ENCODE data around the gene BARD1.
"Not testable (repeated sequence)": the region's sequence is repeated elsewhere in the genome, so short reads cannot be mapped to it uniquely, and the experiment has no call there.

The BARD1 gene

DNA sequence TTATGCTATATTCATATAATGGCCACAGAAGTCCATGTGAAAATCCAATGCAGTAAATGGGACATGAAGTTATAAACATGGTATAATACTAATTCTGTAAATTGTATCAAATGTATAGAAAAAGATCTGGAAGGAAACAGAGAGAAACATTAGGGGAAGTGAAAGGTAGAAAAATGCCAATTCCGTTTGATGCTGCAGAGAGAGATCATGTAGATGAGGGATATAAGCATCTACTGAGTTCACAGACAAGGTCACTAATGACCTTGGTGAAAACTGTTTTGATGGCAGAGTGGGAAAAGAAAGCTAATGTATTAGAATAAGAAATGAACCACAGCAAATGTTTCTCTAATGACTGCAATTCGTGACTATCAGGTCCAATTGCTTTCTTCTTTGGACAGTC, 56.0 kb downstream of the BARD1 start:
- no peak for DNase-seq

DNA sequence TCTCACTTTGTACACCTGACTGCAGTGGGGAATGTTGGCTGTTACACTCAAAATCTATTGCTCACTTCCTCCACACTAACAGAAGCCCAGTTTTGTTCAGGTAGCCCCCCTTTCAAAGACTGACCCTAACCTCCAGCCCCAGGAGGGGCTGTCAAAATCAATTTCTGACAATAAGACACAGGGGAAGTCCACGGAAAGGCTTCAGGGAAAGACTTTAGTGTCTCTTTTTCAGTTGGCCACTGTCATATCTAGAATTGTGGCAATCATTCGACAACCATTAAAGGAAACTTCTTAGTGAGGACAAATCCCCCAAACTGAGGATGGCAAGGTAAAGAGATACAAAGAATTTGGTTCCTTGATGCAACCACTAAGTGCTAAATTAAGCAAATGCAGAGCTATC, 59.0 kb downstream of the BARD1 start:
- DNase-seq: no peak

DNA sequence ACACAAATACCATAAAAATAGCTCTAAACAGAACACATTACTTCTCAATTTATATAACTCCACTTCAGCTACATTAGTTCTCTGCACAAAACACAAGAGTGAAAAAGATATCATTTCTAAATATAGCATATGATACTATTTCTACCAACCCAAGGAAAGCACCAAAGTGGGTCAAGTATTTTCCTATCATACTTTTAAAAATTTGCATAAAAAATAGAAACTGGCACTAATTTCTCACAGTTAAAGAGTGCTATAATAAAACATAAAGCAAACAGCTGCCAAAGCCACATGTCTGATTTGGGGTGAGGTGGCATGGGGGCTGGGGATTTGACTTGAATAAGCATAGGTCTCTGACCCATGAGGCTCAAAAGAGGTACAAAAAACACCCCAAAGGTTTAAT, 61.5 kb downstream of the BARD1 start:
- no peak for DNase-seq

DNA sequence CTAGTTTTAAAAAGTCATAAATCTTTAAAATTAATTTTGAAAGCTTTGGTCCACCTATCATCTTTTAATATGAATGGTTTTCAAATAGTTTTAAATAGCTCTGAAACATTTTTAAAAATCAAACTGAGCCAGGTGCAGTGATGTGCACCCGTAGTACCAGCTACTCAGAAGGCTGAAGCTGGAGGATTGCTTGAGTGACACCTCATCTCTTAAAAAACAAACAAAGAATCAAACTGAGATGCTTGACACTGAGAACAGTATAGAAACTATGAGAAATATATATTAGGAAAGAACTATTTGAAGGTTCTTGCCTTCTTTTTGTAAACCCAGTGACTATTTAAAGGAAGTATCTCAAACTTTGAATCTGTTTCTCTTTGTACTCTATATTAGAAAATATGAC, 67.4 kb downstream of the BARD1 start:
- no peak for DNase-seq

DNA sequence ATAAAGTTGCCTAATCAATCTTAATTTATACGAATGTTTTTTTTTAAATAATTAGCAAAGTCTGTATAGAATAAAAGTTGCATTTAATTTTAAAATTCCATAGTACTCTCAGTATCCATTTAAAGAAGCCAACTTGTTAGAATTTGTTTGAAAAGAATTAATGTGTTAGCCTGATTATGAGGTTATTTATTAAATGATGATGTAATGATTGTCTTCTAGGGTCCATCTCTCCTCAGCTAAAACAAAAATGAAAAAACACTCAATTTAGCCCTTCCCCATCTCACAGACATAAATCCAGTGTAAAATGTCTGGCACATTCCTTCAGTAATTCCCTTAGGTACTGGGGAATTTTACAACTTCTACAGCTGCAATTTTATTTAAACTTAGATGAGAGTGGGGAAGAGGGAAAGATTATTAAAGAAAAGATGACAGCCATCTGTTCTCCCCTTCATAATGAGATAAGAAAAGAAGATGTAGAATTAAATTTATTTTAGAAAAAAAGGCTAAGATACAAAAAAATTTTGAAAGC, 68.6 kb downstream of the BARD1 start:
- DNase-seq: no peak

DNA sequence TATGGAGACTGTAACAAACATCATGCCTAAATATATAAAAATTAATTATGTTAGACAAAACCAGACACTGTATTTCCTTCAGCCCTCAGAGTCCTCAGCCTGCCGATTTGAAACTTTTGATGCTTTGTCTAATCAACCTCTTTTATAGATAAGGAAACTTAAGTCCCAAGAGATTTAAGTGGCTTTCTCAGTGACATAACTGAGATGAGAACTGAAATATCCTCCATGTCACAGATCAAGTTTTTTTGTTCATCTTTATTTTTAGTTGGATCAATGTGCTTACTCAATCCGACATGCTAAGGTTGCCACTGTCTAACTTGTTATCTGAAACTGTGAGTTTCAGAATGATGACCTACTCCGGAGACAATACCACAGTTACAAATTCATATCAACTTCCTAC, 72.3 kb downstream of the BARD1 start:
- no peak for DNase-seq

DNA sequence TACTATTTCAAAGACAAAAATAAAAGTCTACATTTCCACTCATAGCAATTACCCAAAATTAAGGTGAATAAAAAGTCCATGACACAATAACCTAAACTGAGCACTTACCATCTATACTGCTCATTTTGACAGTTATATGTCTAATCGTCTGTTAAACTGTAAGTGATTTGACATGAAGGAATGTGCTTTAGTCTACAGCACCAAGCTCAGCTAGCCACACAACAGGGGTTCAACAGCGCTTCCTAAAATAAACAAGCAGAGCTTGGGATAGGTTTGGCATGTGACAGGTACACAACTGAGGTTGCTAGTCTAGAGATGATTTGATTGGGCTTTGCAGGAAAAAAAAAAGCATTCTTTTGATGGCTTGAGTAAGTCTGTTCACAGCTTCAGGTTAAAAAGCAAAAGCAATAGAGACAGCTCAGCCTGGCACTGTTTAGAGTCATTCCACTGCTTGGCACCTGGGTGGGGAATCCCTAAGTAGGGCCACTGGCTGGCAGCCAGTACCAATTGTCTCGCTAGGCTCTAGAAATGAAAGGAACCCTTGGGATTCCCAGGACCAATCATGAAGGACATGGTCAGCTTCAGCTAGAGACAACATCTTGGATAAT, 78.6 kb downstream of the BARD1 start:
- peak; percentile 7 for DNase-seq

DNA sequence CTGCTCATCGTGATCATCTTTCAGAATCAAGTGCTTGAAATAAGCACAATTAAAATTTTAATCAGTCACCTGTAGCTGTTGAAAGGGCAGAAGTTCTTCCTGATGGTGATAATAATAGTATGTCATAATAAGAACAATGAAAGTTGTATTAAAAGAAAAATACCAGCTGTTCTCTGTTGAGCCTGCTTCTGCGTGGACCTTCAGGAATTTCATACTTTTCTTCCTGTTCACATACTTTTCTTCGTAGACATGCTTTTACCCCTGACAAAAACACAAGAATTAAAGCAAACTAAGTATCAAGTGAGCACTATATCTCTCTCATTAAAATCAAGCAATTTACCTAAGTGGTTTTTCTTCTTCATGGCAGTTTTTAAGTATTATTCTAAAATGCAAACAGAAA, 79.2 kb downstream of the BARD1 start:
- no peak for DNase-seq

DNA sequence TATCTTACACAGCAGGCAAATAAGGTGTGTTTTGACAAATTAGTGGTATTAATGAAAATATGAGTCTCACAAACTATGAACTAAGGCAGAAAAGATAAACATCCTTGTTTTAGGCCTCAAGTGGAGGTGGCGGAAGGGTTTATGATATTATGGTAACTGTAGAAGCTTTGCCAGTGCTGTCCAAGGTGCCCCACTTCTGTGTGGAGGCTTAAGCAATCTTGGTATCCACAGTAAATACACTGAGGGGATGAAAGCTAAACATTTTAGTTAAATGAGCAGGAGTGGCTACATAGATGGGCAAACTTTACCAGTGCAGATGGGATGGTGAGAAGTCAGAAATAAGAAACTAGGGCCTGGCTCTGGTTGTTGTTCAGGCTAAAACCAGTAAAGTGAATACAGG, 84.7 kb downstream of the BARD1 start:
- DNase-seq: no peak

DNA sequence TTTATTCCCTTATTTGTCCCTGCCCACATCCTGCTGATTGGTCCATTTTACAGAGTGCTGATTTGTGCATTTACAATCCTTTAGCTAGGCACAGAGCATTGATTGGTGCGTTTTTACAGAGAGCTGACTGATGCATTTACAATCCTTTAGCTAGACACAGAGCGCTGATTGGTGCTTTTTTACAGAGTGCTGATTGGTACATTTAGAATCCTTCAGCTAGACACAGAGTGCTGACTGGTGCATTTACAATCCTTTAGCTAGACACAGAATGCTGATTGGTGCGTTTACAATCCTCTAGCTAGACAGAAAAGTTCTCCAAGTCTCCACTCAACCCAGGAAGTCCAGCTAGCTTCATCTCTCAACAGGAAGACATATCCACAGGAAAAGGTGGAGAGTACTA, 91.6 kb downstream of the BARD1 start:
- not testable (repeated sequence) for DNase-seq

DNA sequence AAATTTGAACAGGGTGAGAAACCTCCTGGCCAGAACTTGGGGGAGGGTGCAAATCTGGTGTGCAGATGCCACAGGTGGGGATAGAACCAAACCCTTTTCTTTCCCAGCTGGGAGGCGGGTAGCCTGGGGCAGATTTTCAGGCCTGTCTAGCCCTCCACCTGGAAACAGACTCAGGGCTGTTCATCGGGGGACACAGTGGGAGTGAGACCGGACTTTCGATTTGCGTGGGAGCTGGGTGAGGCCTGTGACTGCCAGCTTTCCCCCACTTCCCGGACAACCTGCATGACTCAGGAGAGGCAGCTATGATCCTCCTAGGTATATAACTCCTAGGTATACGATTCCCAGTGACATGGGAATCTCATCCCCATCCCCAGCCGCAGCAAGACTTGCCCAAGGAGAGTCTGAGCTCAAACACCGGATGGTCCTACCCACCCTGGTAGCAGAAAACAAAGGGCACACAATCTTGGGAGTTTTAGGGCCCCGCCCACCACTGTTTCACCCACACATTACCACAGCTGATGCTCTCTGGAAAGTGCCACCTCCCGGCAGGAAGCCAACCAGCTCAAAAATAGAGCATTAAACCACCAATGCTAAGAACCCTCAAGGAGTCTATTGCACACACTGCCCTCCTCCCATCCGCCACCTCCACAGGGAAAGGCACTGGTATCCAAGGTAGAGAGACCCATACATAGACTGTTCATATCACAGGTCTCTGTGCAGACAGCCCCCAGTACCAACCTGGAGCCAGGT, 92.5 kb downstream of the BARD1 start:
- DNase-seq: no peak

DNA sequence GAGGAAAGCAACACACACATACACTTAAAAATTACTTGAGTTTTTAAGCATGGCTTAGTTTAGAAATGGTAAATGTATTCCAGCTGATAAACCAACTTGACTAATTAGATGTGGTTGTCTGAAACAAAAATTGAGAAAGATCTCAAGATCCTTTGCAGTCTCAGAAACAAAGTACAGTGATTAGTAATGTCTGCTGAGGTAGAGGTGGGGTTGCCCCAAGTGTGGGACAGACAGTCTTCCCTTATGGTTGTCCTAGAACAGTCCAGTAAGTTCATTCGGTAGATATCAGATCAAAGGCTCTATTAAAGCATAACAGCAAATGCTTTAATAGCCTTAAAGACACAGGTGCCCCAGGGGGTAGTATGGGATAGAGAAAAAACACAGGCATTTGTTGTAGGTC, 94.5 kb downstream of the BARD1 start:
- no peak for DNase-seq

DNA sequence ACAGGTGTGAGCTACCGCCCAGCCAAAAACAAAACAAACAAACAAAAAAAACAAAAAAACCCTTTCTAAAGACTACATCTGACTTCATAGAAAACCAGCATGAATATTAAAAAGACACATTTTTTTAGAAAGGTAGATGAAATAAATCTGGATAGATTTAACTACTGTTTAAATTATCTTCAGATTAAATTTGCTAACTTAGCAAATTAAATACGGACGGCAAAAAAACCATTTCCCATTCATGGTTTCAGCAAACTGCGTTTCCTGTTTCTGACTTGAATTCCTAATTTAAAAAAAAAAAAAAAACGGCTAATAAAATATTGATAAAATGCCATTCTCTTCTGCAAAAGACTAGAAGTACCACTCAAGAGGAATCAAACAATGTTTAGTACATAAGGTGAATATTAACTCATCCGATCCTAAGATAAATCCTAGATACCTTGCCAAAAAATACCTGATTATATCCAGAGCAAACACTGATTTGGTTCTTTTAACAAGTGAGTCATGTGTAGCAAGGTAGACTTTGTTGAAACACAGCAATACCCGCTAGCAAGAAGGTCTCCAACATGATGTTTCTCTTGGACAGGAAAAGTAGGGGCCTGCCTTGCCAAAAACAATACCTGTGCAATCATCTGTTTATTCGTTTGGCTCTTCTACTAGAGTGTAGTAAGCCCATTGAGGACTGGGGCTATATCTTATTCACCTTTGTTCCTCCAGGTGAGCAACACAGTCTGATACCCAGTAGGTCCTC, 96.2 kb downstream of the BARD1 start:
- DNase-seq: no peak

DNA sequence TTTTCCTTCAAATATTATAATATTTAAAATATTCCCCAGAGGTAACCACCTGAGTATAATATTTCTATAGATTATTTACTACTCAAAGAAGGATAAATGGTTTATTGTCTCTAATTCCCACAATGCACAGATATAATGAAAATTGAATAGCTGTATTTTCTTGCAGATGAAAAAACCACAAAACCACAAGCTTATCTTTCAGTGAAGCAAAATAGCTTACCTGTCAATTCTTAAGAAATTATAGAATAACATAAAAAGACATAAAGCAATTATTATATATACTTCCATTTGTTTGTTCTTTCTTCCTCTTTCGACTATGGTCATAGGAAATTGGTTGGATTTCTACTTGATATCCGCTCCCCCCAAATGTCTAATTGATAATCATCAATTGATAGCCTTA, 98.8 kb downstream of the BARD1 start:
- DNase-seq: no peak

DNA sequence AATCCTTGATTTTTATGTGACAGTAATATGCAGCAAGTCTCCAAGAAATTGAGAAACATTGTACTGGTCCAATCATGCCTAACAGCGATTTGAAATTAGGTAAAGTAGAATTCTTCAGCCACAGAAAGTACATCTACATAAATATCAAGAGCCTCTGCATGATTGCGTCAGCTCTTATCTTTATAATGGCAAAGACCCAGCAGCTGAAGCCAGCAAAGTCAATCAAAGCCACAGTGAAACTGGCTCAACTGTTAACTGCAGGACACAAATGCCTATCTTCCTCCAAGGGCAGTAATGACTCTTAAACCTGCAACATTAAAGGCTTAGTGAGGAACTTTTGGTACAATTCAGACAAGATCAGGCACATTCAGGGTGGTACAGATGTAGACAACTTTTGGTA, 102.5 kb downstream of the BARD1 start:
- DNase-seq: no peak

DNA sequence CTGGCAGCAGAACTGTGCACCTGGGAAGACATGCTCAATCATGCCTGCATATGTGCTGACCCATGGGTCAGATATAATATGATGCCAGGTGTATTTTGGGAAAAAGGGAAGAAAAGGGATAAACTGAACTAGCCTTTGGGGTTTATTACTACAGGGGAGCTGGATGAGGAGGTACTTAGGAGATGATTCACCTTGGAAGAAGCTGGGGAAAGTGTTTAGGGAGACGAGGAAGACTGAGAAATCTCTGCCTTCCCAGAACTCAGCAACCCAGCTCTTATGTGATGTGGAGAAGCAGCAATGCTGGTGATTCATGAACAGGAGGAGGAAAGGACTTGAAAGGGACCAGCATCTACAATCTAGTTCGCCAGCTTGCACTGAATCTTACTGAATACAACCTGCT, 110.2 kb downstream of the BARD1 start:
- no peak for DNase-seq

DNA sequence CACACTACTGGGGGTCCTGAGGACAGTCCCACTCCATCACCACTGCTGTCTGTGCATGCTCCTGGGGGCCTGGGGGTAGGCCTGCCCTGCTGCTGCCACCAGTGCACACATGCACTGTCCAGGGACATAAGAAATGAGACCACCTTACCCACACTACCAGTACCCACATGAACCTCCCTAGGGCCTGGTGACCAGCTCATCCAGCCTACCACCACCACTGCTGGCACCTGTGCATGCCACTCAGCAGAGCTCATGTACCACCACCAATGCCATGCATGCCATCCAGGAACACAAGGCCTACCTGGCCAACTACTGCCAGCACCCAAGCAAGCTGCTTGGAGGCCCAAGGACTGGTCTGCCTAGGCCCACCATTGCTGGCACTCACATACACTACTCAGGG, 112.8 kb downstream of the BARD1 start:
- DNase-seq: no peak

DNA sequence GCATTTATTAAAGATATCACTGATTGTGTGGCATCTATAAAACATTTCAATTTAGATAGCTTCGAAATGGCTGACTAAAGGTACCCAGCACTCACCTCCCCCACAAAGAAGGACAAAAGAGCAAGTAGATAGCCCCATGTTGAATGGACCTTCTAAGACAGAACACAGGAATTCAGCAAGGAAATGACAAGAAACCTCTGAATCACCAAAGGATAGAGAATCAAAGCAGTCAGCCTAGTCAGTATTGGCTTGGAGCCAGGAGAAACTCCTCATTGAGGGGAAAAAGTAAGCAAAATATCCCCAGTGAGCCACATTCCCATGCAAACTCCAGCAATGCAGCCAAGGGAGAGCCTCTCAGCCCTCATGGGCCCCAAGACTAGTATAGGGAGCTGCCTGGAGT, 113.7 kb downstream of the BARD1 start:
- no peak for DNase-seq

DNA sequence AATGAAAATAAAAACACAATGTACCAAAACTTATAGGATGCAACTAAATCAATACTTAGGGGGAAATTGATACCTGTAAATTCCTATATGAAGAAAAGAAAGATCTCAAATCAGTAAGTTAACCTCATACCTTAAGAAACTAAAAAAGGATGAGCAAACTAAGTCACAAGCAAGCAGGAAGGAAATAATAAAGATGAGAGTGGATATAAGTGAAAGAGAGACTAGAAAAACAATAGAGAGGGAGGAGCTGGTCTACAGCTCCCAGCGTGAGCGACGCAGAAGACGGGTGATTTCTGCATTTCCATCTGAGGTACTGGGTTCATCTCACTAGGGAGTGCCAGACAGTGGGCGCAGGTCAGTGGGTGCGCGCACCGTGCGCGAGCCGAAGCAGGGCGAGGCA, 125.9 kb downstream of the BARD1 start:
- not testable (repeated sequence) for DNase-seq

DNA sequence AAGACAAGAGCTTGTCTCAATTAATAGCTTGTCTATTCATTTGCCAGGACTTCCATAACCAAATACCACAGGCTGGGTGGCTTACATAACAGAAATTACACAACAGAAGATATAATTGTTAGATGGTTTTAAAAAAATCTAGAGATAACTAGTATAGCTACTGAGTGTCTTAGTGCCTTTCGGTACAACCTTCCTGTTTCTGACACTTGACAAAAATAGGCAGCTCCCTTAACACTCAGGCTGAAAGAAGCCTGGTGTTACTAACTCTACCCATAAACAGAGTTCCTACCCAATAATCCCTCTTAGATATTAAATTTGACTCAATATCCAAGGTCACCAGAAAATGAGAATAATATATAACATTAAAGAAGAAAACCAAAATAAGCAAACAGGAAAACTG, 129.7 kb downstream of the BARD1 start:
- DNase-seq: no peak

DNA sequence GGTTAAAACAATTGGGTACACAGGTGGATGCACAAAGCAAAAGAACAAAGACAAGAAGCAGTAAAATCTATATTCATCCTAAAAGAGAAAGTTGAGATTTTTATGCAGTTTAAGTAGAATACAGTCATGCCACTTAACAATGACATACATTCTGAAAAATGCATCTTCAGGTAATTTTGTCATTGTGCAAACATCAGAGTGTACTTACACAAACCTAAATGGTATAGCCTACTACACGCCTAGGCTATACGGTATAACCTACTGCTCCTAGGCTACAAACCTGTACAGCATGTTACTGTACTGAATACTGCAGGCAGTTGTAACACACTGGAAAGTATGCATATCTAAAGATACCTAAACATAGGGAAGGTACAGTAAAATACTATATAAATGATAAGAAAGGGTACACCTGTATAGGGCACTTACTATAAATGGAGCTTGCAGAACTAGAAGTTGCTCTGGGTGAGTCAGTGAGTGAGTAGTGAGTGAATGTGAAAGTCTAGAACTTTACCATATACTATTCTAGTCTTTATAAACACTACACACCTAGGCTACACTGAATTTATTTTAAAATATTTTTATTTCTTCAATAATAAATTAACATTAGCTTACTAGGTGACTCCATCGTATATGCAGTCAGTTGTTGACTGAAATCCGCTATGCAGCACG, 132.9 kb downstream of the BARD1 start:
- DNase-seq: no peak
